ENCODE results near the gene TXNRD1.
A peak's percentile ranks its signal among the peaks of the same experiment; 100 is the strongest.
"Not testable (repeated sequence)": the region's sequence is repeated elsewhere in the genome, so short reads cannot be mapped to it uniquely, and the experiment has no call there.

TXNRD1 gene

DNA sequence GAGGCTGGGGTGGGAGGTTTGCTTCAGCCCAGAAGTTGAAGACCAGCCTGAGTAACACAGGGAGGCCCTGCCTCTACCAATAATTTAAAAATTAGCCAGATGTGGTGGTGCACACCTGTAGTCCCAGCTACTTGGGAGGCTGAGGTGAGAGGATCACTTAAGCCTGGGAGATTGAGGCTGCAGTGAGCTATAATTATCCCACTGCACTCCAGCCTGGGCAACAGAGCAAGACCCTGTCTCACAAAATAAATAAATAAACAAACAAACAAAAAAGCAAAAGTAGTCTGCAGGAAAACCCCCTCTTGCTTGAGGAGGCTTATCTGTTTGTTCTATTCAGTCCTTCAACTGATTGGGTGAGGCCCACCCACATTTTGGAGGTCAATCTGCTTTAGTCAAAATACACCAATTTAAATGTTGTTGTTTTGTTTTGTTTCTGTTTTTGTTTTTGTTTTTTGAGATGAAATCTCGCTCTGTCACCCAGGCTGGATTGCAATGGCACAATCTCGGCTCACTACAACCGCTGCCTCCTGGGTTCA, 24.9 kb upstream of the TXNRD1 start:
- DNase-seq (ENCODE audit: low spot score) = no peak

GRCh38 chr12:104197264-104197663, 18.3 kb upstream of the TXNRD1 start:
- no peak for DNase-seq (ENCODE audit: low spot score)

DNA sequence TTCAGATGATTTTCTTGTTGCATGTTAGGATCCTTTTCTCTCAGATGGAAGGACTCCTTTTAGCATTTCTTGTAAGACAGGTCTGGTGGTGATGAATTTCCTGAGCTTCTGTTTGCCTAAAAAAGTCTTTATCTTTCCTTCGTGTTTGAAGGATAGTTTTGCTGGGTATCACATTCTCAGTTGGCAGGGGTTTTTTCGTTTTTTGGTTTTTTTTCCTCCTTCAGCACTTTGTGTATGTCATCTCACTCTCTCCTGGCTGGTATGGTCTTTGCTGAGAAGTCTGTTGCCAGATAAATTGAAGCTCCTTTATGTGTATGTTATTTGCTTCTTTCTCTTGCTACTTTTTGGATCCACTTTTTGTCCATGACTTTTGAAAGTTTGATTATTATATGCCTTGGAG, 15.6 kb upstream of the TXNRD1 start:
- DNase-seq (ENCODE audit: low spot score) = no peak

DNA sequence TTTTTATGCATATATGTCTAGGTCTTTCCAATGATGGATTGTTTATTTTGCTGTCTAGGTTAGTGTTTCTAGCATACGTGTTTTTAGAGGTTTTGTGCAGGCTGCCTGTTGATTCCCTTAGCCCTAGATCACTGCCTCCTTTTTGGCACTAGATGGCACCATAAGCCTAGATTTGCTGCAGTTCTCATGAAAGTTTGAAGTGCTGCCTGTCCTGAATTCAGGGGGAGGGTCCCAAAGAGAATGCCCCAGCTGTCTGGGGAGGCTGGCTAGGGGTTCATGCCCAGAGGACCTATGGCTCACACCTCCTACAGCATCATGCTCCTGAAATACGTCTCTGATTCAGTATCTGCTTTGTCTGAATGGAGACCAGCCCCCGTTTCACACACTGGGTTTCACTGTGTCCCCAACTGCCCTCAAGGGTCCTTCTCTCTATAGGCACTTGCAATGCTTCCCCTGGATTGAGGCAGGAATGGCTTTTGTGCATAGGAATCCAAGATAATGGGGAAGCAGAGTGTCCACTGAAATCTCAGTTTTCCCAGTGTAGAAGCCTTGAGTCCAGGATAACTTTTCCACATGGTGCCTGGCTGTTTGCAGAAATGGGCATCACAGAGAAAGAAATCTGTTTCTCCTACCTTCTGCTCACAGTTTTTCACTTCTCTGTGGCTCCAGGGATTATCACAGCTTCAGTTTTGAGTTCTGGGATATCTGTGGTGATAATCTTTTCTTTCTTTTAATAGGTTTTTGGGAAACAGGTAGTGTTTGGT, 14.2 kb upstream of the TXNRD1 start:
- peak; percentile 59 for DNase-seq (ENCODE audit: low spot score)

GRCh38 chr12:104204690-104205480, 10.7 kb upstream of the TXNRD1 start:
- DNase-seq (ENCODE audit: low spot score) = no peak

DNA sequence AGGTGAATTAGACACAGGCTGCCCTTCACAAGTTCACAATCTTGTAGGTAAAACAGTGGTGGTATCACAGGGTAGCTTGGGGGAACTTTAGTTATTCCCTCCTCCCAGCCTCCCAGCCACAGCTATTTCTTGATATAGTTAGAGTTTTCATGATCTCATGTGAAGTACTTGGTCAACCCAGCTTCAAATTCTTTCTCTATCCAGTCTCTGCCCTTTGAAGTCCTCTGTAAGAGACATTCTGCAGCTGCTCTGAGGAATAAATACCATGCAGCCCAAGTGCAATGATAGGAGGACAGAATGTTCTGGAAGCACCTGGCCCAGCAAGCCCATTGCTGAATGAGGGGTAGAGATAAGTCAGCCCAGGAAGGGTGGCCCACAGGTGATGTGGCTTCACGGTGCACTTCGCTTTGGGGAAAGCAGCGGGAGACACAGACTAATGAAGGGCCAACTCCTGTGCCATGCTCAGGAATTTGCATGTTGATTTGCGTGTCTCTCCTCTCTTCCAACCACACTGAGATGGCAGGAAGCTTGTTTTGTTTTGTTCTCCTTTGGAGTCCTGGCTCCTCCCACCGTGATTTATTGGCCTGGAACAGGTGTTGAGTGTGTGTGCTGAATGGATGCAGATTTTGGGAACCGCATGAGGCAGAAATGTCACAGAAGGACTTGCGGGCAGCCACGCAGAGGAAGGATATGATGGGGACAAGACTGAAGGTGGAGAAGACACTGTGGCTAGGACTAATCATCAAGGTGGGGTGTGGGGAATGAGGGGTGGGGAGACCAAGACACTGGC, 8.0 kb upstream of the TXNRD1 start:
- DNase-seq (ENCODE audit: low spot score) = no peak

DNA sequence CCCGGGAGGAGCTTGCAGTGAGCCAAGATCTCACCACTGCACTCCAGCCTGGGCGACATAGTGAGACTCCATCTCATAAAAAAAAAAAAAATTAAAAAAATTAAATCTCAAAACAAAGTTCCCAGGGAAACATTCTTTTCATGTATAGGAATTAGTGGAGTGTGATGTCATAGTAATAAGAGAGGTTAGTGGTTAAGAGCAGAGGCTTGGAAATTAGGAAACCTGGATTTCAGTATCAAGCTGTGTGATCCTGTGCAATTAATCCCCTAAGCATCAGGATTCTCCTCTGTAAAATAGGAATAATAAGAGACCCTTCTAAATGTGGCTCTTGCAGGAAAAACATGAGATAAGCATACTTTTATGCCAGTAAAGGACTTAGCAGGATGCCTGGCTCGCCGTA, 3.1 kb upstream of the TXNRD1 start:
- no peak for DNase-seq (ENCODE audit: low spot score)

- DNase-seq (ENCODE audit: low spot score) = no peak
Observed at GRCh38 chr12:104213952-104214351, 1.6 kb upstream of the TXNRD1 start.

GRCh38 chr12:104216521-104216924, 944 bp downstream of the TXNRD1 start:
- no peak for DNase-seq (ENCODE audit: low spot score)

DNA sequence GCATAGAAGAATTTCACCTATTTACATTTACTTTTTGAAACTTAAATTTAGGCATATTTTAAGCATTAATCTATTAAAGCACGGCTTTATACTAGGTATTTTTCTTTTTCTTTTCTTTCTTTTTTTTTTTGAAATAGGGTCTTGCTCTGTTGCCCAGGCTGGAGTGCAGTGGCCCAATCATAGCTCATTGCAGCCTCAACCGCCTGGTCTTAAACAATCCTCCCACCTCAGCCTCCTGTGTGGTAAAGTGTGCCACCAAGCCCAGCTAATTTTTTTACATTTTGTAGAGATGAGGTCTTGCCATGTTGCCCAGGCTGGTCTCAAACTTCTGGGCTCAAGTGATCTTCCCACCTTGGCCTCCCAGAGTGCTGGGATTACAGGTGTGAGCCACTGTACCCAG, 2.9 kb downstream of the TXNRD1 start:
- not testable (repeated sequence) for DNase-seq (ENCODE audit: low spot score)

- DNase-seq (ENCODE audit: low spot score) = no peak
Observed at GRCh38 chr12:104218935-104219334, 3.4 kb downstream of the TXNRD1 start.

DNA sequence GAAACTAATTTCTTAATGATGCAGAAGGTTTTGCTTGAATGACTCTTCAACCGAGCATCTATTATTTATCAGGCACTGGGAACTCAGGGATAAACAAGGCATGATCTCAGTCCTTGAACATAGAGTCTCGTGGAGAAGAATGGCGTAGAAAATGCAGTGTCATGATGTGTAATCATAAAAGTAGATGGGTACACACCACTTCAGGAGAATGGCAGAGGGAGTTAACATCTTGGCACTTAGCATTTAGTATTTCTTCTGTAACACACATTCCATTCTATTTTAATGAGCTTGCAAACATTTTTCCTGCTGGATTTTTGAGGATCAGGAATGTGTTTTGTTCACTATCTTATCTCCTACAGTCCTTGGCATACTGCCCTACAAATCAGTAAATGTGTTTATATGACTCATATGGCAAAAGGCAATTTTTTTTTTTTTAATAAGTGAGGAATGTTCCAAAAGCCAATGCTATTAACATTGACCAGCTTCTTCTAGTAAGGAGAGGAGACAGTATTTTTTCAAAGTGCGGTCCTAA, 3.8 kb downstream of the TXNRD1 start:
- DNase-seq (ENCODE audit: low spot score) = no peak

DNA sequence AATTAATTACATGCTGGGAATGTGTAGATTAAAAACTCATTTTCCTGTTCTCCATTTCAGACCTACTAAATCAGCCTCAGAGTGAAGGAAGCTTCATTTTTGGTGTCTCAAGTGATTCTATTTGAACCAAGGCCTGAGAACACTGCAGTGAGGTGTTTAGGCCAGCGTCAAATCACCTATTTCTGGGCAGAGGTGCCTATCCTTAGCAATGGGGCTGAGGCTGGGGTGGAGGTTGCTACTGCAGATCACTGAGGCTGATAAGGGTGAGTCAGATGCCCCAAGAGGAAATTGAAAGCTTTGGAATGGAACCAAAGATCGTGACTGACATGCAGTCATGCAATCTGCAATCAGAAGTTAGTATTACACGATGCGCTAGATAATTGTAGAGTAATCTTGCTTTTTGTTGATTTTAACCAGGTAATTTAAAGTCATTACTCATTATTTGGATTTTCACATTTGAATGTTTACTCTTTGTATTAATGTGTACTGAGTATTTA, 4.4 kb downstream of the TXNRD1 start:
- DNase-seq (ENCODE audit: low spot score) = peak; percentile 80

DNA sequence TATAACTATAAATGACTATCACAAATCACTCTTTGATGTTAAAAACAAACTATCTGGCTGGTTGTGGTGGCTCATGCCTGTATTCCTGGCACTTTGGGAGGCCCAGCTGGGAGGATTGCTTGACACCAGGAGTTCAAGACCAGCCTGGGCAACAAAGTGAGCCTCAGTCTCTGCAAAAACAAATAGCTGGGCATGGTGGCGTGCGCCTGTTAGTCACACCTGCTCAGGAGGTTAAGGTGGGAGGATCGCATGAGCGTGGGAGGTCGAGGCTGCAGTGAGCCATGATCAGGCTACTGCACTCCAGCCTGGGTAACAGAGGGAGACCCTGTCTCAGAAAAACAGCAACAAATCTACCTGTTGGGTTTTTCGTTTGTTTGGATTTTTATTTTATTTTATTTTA, 5.4 kb downstream of the TXNRD1 start:
- no peak for DNase-seq (ENCODE audit: low spot score)

DNA sequence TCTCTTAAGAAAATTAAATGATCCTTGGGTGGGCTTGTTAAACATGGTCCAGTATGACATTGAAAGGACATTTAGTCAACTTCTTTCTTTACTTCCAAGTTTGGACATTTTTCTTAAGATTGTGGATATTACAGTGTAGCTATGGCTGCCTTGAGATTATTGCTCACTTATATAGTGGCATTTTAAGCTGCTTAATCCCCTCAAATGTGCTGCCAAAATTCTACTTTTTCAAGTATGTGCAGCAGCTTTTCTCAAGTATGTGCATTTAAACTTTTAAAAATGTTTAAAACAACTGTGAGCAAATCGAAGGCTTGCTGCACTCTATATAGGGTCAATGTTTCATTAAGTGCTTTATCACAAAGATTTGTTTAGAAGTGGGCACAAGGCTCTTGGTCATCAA, 7.4 kb downstream of the TXNRD1 start:
- DNase-seq (ENCODE audit: low spot score) = no peak

- DNase-seq (ENCODE audit: low spot score) = no peak
Observed at GRCh38 chr12:104223712-104224111, 8.1 kb downstream of the TXNRD1 start.

- DNase-seq (ENCODE audit: low spot score) = no peak
Observed at GRCh38 chr12:104226672-104227071, 11.1 kb downstream of the TXNRD1 start.

GRCh38 chr12:104230304-104231095, 14.9 kb downstream of the TXNRD1 start:
- DNase-seq (ENCODE audit: low spot score) = no peak

DNA sequence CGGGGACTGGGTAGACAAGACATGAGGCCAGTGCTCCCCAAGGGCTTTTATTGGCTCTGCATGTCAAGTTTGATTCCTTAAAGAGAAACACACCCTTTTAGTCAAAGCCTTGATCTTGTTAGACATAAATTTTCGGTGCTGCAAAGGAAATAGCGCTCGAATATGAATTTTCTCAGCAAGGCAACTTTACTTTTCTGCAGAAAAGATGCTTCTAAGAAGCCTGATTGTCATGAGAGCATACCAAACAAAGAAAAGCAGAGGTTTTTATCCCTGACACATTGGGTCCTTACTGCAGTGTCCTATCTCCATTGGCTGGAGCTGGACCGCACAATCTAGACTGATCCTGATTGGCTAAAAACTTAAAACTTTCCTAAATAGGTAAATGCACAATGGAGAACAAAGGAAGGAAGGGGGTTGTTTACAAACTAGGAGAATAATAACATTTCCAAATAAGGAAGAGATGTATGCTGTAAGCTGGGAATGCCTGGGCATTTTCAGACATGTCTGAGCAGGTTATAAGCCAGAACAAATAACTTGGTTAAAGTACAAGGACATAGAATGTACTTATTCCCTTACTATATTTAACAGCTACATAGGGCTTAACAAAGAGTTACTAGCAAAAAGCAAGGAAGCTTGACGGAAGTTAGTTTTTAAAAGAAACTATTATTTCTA, 17.2 kb downstream of the TXNRD1 start:
- no peak for DNase-seq (ENCODE audit: low spot score)

- DNase-seq (ENCODE audit: low spot score) = no peak
Observed at GRCh38 chr12:104234926-104235499, 19.4 kb downstream of the TXNRD1 start.
